AG20443 (cell line): ENCODE measurements around the gene CT45A9.
"Not testable (repeated sequence)": the region's sequence is repeated elsewhere in the genome, so short reads cannot be mapped to it uniquely, and the experiment has no call there.

ENCODE experiments used
- DNase-seq: peaks from one replicate; pipeline ENCODE4 v3.0.0; 2012; ENCODE audit warnings: low spot score, mixed read lengths

CT45A9 gene, protein sequence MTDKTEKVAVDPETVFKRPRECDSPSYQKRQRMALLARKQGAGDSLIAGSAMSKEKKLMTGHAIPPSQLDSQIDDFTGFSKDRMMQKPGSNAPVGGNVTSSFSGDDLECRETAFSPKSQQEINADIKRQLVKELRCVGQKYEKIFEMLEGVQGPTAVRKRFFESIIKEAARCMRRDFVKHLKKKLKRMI

DNA sequence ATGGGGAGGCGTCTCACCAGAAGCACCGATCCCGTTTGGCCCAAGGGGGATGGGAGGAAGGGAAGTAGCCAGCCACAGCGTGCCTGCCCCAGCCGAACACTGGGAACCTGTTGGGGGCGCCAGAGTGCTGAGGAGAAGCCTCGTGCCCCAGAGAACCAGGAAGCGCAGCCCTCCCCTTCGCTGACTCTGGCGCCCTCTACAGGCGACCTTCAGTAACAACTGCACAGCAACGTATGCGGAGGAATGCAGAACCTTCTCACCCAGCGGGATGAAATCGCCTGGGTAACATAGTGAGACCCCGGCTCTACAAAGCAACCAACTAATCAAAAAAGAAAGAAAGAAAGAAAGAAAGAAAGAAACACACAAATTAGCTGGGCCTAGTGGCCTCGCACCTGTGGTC is at the start of gene CT45A9:
Gene CT45A9, minus strand, starts transcription at position 101 of the 400 bp plus-strand sequence. CDS start 3,751 bp downstream, outside the sequence.
- not testable (repeated sequence) for DNase-seq

DNA sequence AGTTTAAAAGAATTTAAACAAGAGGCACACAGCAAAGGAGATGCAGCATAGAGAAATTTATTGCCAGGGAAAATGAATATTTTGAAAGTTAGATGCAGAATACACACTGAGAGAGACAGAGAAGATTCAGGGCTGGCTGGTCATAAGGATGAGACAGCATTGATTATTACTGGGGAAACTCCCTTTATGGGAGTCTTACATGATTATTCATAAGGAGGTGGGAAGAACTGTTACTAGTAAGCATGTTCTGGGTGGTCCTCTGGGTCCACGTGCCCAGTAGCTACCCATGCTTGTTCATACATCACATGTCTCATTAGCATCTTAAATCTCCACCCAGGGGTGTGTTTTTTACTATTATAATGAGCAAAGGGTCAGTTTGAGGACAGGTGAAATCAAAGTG is 48.9 kb upstream of the CT45A9 start:
- not testable (repeated sequence) for DNase-seq

DNA sequence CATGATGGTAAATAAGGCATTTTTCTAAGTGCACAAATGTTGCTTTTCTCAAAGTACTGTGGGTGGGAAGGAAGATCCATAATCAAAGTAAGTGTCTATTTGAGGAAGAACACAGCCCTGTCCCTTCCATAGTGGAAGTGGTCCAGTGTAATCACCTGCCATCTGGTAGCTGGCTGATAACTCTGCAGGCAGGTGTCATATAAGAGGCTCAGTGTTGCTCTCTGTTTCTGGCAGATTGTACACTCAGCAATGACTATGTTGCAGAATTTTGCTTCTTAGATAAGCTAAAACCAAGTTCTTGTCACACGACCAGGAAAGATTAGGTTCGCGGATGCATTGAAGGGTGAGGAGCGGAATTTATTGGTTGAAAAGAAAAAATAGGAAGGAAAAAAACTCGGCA is 42.8 kb upstream of the CT45A9 start:
- no peak for DNase-seq

DNA sequence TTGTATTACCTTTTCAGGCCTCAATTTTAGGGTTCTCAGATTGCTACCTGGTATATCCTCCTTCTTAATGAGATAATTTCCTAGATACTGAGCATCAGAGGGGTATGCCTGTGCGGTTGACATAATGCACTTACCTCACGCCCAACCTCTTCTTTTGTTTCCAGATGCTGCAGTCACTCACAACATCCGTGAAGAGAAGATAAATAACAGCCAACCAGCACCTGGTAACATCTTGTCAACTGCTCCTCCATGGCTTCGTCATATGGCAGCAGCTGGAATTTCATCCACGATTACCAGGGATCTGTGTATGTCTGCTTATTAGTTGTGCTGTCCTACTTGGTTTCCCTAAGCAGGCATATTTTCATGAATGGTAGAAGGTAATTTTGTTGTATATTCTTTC is 38.6 kb upstream of the CT45A9 start:
- DNase-seq: no peak

DNA sequence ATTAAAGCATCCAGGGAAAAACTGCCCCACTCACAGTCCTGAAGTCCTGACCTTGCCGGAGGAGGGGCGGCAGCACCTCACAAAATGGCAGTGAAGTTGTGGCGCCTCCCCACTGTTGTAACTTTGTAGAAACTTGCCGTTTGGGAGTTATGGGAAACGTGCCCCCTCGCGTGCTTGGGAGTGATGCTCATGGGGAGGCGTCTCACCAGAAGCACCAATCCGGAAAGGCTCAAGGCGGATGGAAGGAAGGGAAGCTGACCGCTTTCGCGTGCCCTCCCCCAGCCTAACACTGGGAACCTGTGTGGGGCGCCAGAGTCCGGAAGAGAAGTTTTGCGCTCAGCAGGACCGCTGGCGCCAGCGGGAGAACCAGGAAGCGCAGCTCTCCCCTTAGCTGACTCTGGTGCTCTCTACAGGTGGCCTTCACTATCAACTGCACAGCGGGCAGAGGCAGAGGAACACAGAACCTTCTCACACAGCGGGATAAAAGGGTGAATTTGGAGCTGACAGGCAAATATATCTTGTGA is 21.7 kb upstream of the CT45A9 start, which contains the start of the genes CT45A10 and SAGE1:
Gene CT45A10, minus strand, starts transcription at position 151 of the 524 bp plus-strand sequence. CDS start 8,100 bp downstream, outside the sequence.
Gene SAGE1, plus strand, starts transcription at position 423 of the 524 bp plus-strand sequence. CDS start 2,527 bp downstream, outside the sequence.
- DNase-seq: no peak

DNA sequence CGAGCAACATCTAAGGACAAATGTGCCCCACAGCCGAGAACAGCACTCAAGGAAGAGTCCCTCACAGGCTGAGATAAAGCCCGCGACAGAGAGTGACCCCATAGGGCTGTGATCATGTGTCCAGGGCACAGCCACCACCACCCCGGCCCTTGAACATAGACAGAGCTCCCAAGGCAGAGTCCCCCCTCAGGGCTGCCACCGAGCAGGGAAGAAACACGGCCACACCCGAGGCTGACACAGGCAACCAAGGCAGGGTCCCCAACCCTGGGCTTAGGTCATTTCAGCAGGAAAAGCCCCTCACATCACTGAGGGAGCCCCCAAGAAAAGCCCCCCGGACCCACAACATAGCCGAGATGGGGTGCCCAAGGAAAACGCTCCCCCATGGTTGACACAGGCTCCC is 21.2 kb upstream of the CT45A9 start:
- DNase-seq: no peak

DNA sequence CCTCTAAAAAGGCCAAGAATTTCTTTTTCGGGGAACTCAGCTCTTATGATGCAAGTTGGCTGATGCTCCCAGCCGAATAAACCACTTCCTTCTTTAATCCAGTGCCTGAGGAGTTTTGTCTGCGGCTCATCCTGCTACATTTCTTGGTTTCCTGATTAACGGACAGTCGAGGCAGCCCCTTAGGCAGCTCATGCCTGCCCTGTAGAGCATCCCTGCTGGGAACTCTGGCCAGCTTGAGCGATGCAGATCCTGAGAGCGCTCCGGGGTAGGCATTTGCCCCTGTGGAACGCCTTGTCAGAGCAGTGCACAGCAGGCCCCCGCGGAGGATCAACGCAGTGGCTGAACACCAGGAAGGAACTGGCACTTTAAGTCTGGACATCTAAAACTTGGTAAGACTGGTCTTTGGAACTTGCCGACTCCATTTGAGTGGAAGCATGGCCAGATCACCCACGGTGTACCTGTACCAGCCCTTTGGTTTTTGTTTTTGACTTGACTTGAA is 18.5 kb upstream of the CT45A9 start:
- DNase-seq: no peak

DNA sequence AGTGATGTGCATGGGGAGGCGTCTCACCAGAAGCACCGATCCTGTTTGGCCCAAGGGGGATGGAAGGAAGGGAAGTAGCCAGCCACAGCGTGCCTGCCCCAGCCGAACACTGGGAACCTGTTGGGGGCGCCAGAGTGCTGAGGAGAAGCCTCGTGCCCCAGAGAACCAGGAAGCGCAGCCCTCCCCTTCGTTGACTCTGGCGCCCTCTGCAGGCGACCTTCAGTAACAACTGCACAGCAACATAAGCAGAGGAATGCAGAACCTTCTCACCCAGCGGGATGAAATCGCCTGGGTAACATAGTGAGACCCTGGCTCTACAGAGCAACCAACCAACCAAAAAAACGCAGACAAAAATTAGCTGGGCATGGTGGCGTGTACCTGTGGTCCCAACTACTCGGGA is 17.4 kb upstream of the CT45A9 start:
- not testable (repeated sequence) for DNase-seq

DNA sequence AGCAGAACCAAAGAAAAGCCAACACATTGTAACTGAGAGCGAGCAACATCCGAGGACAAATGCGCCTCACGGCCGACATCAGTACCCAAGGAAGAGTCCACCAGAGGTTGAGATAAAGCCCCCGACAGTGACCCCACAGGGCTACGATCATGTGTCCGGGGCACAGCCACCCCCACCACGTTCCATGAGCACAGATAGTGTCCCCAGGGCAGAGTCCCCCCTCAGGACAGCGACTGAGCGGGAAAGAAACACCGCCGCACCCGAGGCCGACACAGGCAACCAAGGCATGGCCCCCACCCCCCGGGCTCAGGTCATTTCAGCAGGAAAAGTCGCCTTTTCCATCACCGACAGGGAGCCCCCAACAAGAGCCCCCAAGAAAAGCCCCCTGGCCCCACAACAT is 16.6 kb upstream of the CT45A9 start:
- not testable (repeated sequence) for DNase-seq

DNA sequence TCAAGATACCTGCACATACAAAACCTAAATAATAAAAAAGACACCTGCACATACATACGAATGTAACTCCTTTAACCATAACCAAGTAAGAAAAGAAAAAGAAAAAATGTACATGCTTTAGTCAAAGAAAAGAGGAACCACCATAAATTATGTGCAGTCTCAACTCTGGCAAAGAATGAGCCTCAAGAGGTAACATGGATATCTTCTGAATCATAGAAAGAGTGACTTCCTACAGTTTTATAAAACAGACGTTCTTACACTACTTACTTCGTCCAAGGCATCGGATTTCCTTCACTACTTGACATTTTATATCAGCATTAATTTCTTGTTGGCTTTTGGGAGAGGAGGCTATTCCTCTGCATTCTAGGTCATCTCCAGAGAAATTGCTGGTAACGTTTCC is 11.1 kb upstream of the CT45A9 start:
- not testable (repeated sequence) for DNase-seq

DNA sequence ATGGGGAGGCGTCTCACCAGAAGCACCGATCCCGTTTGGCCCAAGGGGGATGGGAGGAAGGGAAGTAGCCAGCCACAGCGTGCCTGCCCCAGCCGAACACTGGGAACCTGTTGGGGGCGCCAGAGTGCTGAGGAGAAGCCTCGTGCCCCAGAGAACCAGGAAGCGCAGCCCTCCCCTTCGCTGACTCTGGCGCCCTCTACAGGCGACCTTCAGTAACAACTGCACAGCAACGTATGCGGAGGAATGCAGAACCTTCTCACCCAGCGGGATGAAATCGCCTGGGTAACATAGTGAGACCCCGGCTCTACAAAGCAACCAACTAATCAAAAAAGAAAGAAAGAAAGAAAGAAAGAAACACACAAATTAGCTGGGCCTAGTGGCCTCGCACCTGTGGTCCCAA is 17.2 kb downstream of the CT45A9 start, which contains the start of gene CT45A8:
Gene CT45A8, minus strand, starts transcription at position 101 of the 400 bp plus-strand sequence. CDS start 3,755 bp downstream, outside the sequence.
- DNase-seq: not testable (repeated sequence)

DNA sequence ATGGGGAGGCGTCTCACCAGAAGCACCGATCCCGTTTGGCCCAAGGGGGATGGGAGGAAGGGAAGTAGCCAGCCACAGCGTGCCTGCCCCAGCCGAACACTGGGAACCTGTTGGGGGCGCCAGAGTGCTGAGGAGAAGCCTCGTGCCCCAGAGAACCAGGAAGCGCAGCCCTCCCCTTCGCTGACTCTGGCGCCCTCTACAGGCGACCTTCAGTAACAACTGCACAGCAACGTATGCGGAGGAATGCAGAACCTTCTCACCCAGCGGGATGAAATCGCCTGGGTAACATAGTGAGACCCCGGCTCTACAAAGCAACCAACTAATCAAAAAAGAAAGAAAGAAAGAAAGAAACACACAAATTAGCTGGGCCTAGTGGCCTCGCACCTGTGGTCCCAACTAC is 34.4 kb downstream of the CT45A9 start, which contains the start of gene CT45A7:
Gene CT45A7, minus strand, starts transcription at position 101 of the 400 bp plus-strand sequence. CDS start 3,747 bp downstream, outside the sequence.
- DNase-seq: not testable (repeated sequence)

DNA sequence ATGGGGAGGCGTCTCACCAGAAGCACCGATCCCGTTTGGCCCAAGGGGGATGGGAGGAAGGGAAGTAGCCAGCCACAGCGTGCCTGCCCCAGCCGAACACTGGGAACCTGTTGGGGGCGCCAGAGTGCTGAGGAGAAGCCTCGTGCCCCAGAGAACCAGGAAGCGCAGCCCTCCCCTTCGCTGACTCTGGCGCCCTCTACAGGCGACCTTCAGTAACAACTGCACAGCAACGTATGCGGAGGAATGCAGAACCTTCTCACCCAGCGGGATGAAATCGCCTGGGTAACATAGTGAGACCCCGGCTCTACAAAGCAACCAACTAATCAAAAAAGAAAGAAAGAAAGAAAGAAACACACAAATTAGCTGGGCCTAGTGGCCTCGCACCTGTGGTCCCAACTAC is 51.7 kb downstream of the CT45A9 start, which contains the start of gene CT45A2:
Gene CT45A2, minus strand, starts transcription at position 101 of the 400 bp plus-strand sequence. CDS start 3,747 bp downstream, outside the sequence.
- DNase-seq: not testable (repeated sequence)
